ENCODE measurements around the gene EXOC6. TPM values are rescaled to one million over a fixed set of nuclear protein-coding genes. Genes with fewer than 3 reads are reported as not detected.

Gene EXOC6
- total and polyA plus RNA-seq, 10 donors = 7.0 to 40.0 (median 25.4) TPM

DNA sequence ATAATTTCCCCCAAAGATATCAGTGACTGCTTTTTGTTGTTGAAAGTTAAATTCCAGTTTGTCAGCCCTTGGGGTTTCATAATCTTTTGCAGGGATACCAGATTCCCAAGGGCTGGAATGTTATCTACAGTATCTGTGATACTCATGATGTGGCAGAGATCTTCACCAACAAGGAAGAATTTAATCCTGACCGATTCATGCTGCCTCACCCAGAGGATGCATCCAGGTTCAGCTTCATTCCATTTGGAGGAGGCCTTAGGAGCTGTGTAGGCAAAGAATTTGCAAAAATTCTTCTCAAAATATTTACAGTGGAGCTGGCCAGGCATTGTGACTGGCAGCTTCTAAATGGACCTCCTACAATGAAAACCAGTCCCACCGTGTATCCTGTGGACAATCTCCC lies 228.6 kb downstream of the EXOC6 start:
- WGBS, 5 donors = 60 to 82% (median 68%) methylated on average over 2 of the region's 2 CpGs
- no peak overlapping the region for H3K4me3 ChIP-seq
- no peak overlapping the region for H3K27ac ChIP-seq
- peaks cover 32 to 49% (median 43%) of the 10 kb centered on the region in 6 donors for H3K4me1 ChIP-seq
- TF ChIP-seq POLR2AphosphoS5 (IDR thresholded peaks at IDR 0.05) (no peak), POLR2A (IDR thresholded peaks at IDR 0.05) (no peak)
- TF ChIP-seq, protein P1, sequence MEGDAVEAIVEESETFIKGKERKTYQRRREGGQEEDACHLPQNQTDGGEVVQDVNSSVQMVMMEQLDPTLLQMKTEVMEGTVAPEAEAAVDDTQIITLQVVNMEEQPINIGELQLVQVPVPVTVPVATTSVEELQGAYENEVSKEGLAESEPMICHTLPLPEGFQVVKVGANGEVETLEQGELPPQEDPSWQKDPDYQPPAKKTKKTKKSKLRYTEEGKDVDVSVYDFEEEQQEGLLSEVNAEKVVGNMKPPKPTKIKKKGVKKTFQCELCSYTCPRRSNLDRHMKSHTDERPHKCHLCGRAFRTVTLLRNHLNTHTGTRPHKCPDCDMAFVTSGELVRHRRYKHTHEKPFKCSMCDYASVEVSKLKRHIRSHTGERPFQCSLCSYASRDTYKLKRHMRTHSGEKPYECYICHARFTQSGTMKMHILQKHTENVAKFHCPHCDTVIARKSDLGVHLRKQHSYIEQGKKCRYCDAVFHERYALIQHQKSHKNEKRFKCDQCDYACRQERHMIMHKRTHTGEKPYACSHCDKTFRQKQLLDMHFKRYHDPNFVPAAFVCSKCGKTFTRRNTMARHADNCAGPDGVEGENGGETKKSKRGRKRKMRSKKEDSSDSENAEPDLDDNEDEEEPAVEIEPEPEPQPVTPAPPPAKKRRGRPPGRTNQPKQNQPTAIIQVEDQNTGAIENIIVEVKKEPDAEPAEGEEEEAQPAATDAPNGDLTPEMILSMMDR (IDR thresholded peaks at IDR 0.05 in 8 of 11, conservative IDR thresholded peaks at IDR 0.05 in 3 of 11) = no peak
- H3K9me3 ChIP-seq = no peaks in the 10 kb centered on the region
- H3K36me3 ChIP-seq = no peaks in the 10 kb centered on the region
- DNase-seq = no peak
- H3K27me3 ChIP-seq (replicated peaks in 1 of 7) = peaks cover 7 to 99% (median 66%) of the 10 kb centered on the region in 7 donors
- intact Hi-C loops (cut with DNase I; ENCODE audit: low total_unique reads) = no loop called here

DNA sequence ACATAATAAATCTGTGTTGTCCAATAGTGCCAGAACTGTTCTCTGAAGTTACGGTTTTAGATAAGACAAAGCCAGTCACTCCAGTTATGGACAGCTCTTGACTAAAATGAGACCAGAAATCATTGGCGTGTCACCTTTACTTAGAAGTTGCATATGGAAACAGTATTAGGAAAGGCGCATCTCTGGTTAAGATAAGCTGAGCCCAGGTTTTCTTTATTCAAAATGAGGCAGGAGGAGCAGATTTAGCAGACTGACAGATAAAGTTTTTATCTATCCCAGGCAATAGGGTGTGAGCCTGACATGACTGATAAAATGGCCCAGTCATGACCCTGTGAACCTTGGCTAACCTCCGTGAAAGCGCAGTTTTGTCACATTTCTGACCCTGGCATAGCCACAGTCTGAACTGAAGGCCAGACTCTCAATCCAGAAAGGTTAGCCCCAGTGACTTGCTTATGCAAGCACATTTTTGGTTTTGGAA lies 229.6 kb downstream of the EXOC6 start:
- TF ChIP-seq, protein P1 (IDR thresholded peaks at IDR 0.05 in 8 of 11, conservative IDR thresholded peaks at IDR 0.05 in 3 of 11) = no peak
- TF ChIP-seq POLR2AphosphoS5 (IDR thresholded peaks at IDR 0.05) (no peak), POLR2A (IDR thresholded peaks at IDR 0.05) (no peak)
- Histone ChIP-seq H3K4me3 (no peak overlapping the region), H3K9me3 (no peaks in the 10 kb centered on the region), H3K27ac (no peak overlapping the region), H3K27me3 (replicated peaks in 1 of 7) (peaks cover 6 to 95% (median 55%) of the 10 kb centered on the region in 7 donors), H3K4me1 (peaks cover 22 to 39% (median 32%) of the 10 kb centered on the region in 6 donors), H3K36me3 (no peaks in the 10 kb centered on the region)
- DNase-seq = no peak
- 79 to 91% (median 85%) methylated on average over 5 of the region's 5 CpGs for WGBS, 5 donors
- intact Hi-C loops (cut with DNase I; ENCODE audit: low total_unique reads) = no loop called here

DNA sequence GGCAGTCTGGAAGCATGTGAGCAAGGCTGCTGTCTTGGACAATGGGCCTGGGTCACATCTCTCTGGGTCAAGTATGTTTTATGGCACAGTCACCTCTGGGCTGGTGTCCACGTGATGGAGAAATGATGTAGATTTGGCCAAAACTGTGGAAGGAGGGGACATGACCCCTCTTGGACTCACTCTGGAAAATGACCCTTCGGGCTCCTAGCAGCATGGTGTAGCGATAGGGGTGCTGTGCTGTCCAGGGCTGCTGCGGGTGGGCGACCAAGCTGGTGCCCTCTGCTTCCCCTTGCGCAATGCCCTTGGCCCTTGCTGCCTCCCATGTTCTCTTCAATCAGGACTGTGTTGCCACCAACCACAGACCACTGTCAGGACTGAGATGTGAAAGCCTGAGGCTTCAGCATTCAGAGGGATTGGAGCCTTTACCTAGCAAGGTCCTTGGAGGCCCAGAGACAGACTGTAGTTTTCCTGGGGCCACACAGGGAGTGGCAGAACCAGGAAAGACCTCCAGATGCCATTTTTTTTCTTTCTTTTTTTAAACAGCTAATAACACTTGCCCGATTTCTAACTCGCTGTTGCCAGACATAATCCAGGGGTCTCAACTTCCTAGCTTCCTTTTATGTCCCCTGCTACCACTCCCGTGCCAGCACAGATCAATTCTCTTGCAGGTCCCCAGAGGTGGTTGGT lies 231.5 kb downstream of the EXOC6 start:
- WGBS, 5 donors = 45 to 68% (median 53%) methylated on average over 9 of the region's 9 CpGs
- TF ChIP-seq POLR2AphosphoS5 (IDR thresholded peaks at IDR 0.05) = no peak
- no peak for TF ChIP-seq POLR2A (IDR thresholded peaks at IDR 0.05)
- TF ChIP-seq, protein P1 (IDR thresholded peaks at IDR 0.05 in 8 of 11, conservative IDR thresholded peaks at IDR 0.05 in 3 of 11) = no peak
- Histone ChIP-seq H3K9me3 (no peaks in the 10 kb centered on the region), H3K4me1 (peaks cover 3 to 19% (median 13%) of the 10 kb centered on the region in 6 donors), H3K4me3 (no peak overlapping the region), H3K27ac (no peak overlapping the region), H3K27me3 (replicated peaks in 1 of 7) (peaks cover 3 to 76% (median 36%) of the 10 kb centered on the region in 7 donors), H3K36me3 (no peaks in the 10 kb centered on the region)
- intact Hi-C loops (cut with DNase I; ENCODE audit: low total_unique reads) = loop anchor here (2.0 kb wide), 1 partner anchor 273 kb away; no protein-coding TSS in a partner anchor
- peak; percentile 48 for DNase-seq

DNA sequence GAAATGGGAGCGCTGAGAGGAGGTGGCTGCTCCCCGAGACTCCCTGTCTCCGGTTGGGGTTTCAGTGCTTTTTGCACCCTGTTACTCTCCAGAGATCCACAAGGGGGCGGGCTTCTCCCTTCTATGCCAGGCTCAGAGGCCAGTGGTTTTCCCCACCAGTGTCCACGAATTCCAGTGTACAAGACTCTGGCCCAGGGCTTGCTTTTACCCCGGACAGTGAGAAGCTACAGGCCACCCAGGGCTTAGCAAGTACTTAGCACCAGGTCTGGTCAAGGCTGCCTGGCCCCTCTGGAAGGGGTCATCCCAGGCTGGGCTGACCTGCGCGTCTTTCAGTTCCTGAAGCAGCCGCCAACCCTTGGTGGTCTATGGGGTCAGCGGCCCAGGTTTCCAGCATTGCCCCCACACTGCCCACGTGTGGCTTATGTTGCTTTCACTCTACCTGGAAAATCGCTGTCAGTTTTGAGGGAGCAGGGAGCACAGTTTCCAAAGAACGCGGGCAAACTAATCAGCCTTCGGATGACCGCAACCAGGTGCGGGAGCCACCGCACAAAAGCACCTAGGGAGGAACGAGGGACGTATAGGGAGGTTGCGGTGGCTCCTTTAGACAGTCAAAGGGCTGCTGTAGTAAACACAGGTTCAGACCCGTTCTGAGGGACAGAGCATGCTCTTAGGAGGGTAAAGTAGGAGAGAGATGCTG lies 232.2 kb downstream of the EXOC6 start:
- Histone ChIP-seq H3K27me3 (replicated peaks in 1 of 7) (peaks cover 0 to 69% (median 29%) of the 10 kb centered on the region in 7 donors), H3K4me3 (no peak overlapping the region), H3K4me1 (peaks cover 0 to 13% (median 7%) of the 10 kb centered on the region in 6 donors), H3K27ac (no peak overlapping the region), H3K9me3 (no peaks in the 10 kb centered on the region), H3K36me3 (no peaks in the 10 kb centered on the region)
- 56 to 60% (median 57%) methylated on average over 21 to 22 of the region's 22 CpGs for WGBS, 5 donors
- peak; percentile 82 for DNase-seq
- intact Hi-C loops (cut with DNase I; ENCODE audit: low total_unique reads) = loop anchor here (2.0 kb wide), 1 partner anchor 272 kb away; no protein-coding TSS in a partner anchor
- TF ChIP-seq, protein P1 (IDR thresholded peaks at IDR 0.05 in 8 of 11, conservative IDR thresholded peaks at IDR 0.05 in 3 of 11) = peak; percentile 33 to 87 (median 75)
- TF ChIP-seq POLR2AphosphoS5 (IDR thresholded peaks at IDR 0.05) = no peak
